ENCODE measurements around the gene HCRTR1. TPM values are rescaled to one million over a fixed set of nuclear protein-coding genes. Genes with fewer than 3 reads are reported as not detected.

HCRTR1 gene
- total and polyA plus RNA-seq, 2 of the 8 experiments (the other 6 are each of a cell fraction or from before 2014, with no cell fraction given) = 0.35 to 0.39 TPM

- TF ChIP-seq EP300 (IDR thresholded peaks at IDR 0.05; ENCODE audit: borderline replicate concordance in 1 of 2, low read depth in 2 of 2, low read length in 2 of 2) = no peak
- no peak for TF ChIP-seq FOSL1 (IDR thresholded peaks at IDR 0.05; ENCODE audit: insufficient read depth, low read depth, low read length)
- no peak for TF ChIP-seq GTF2F1 (IDR thresholded peaks at IDR 0.05; ENCODE audit: borderline replicate concordance, low read depth, low read length)
- no peak for TF ChIP-seq ATF3 (IDR thresholded peaks at IDR 0.05; ENCODE audit: insufficient read depth, low read depth, low read length)
- TF ChIP-seq RXRA (IDR thresholded peaks at IDR 0.05; ENCODE audit: insufficient read depth, low read depth, low read length) = no peak
- no peak for TF ChIP-seq BRCA1 (IDR thresholded peaks at IDR 0.05; ENCODE audit: low read depth, low read length)
- no peak for TF ChIP-seq SUZ12 (IDR thresholded peaks at IDR 0.05; ENCODE audit: low read length)
Measured at GRCh38 chr1:31595836-31596736, 21.4 kb upstream of the HCRTR1 start (continued).
